Adrenal gland (tissue), 12 donors: ENCODE measurements around the gene ALDOA. TPM values are rescaled to one million over a fixed set of nuclear protein-coding genes. Genes with fewer than 3 reads are reported as not detected.
"Not testable (repeated sequence)": the region's sequence is repeated elsewhere in the genome, so short reads cannot be mapped to it uniquely, and the experiment has no call there.

ENCODE experiments used
- DNase-seq, 7 donors: peaks; one replicate each; pipeline ENCODE4 v3.0.0-alpha.2; 2019 to 2020
- H3K27ac ChIP-seq, 5 donors: fragments of 200-600 bp; sonication (generic) in 4 of 5; 1 replicate in 3 of 5; 2 replicates in 2 of 5; pipeline versions ENCODE4 v1.5.1 to v1.8.0; 2016 to 2020; ENCODE audit warnings: mild to moderate bottlenecking in 1 of 5
- H3K27me3 ChIP-seq: fragments of 200-600 bp; 2 replicates; pipeline ENCODE4 v1.8.0; 2021
- H3K36me3 ChIP-seq, 2 donors: fragments of 200-600 bp; replicated peaks in 1 of 2; 1 replicate in 1 of 2; 2 replicates in 1 of 2; pipeline versions ENCODE4 v1.5.1 to v1.8.0; 2018 to 2022
- H3K4me1 ChIP-seq, 2 donors: fragments of 200-600 bp; replicated peaks in 1 of 2; 1 replicate in 1 of 2; 2 replicates in 1 of 2; pipeline versions ENCODE4 v1.5.1 to v1.8.0; 2018 to 2021
- H3K4me3 ChIP-seq, 4 donors: fragments of 200-600 bp; sonication (generic) in 3 of 4; one replicate each; pipeline ENCODE4 v1.5.1; 2016 to 2018
- H3K9me3 ChIP-seq, 3 donors: fragments of 200-600 bp; sonication (generic) in 1 of 3; replicated peaks in 1 of 3; 1 replicate in 2 of 3; 2 replicates in 1 of 3; pipeline versions ENCODE4 v1.5.1 to v1.8.0; 2016 to 2021
- CTCF ChIP-seq, 6 experiments: fragments of 450-650 bp in 4 of 6; fragments of 200-600 bp in 2 of 6; sonication (generic) in 1 of 6; IDR thresholded peaks; 1 replicate in 5 of 6; 2 replicates in 1 of 6; pipeline versions ENCODE4 v1.5.1 to v1.8.0; 2016 to 2021; ENCODE audit warnings: antibody characterized with exemption in 6 of 6, mild to moderate bottlenecking in 2 of 6, moderate library complexity in 1 of 6
- POLR2A ChIP-seq, 2 donors: fragments of 450-650 bp; IDR thresholded peaks; one replicate each; pipeline ENCODE4 v1.6.1; 2017; ENCODE audit warnings: antibody characterized with exemption in 2 of 2, mild to moderate bottlenecking in 2 of 2, moderate library complexity in 1 of 2
- WGBS, 4 donors: extraction: QIAGEN DNeasy Blood & Tissue Kit in 2 of 4; methylation state at CpG; one replicate each; pipeline versions ENCODE4 v1.1.5 to v1.1.7; 2013 to 2017; 5-methylcytosine and 5-hydroxymethylcytosine counted together
- intact Hi-C, 2 donors: fragments of 100-400 bp; cut with DNase I; formaldehyde crosslinking; loops; one replicate each; pipeline versions ENCODE4 v1.14.1 to v1.15.0; 2022 to 2023
- polyA plus RNA-seq, 3 donors: library from polyadenylated mRNA; stranded (reverse); fragments of 200-250 nt in 2 of 3; fragments of 350-450 nt in 1 of 3; fragmentation: Illumina TruSeq in 1 of 3; extraction: RNeasy Lipid Tissue Mini Kit (QIAGEN cat#74804) in 1 of 3; gene quantifications; one replicate each; pipeline ENCODE4 v1.2.3, GENCODE V29; 2013 to 2014
- total RNA-seq, 9 donors: library from RNA; depleted of rRNA in 4 of 9; stranded (reverse); fragments of >200 nt in 4 of 9; fragments of 120-200 nt in 1 of 9; fragmentation: NEBNext Ultra II Directional in 1 of 9; extraction: Animal tissue kit (Norgen Biotek cat#: 25700) in 1 of 9; gene quantifications; one replicate each; pipeline versions ENCODE4 v1.1.0 to v1.2.4, GENCODE V29; 2013 to 2023
- donor health status: healthy with polysubstance abuse.
- donor health status: Bipolar disorder and iron deficiency.
- donor health status: DM: yes; HTN: yes; CAD: no.
- donor health status: DM: no; HTN: no; CAD: no.
- donor health status: DM: no; HTN: no; CAD: no.
- donor health status: DM: yes; HTN: yes; CAD: no.

The ALDOA gene
- total and polyA plus RNA-seq, 12 donors: 623 to 1,930 (median 1,345) TPM

- Histone ChIP-seq H3K4me1 (no peaks in the 10 kb centered on the region), H3K27me3 (no peaks in the 10 kb centered on the region), H3K4me3 (no peak overlapping the region), H3K9me3 (no peaks in the 10 kb centered on the region), H3K36me3 (no peaks in the 10 kb centered on the region), H3K27ac (no peak overlapping the region)
- 59 to 71% (median 63%) methylated on average over 5 of the region's 5 CpGs for WGBS, 4 donors
- no peak for DNase-seq
- intact Hi-C loops: no loop called here
- TF ChIP-seq POLR2A (IDR thresholded peaks at IDR 0.05): no peak
- TF ChIP-seq CTCF (IDR thresholded peaks at IDR 0.05): no peak
Observed at GRCh38 chr16:30040221-30040620, 25.3 kb upstream of the ALDOA start.

DNA sequence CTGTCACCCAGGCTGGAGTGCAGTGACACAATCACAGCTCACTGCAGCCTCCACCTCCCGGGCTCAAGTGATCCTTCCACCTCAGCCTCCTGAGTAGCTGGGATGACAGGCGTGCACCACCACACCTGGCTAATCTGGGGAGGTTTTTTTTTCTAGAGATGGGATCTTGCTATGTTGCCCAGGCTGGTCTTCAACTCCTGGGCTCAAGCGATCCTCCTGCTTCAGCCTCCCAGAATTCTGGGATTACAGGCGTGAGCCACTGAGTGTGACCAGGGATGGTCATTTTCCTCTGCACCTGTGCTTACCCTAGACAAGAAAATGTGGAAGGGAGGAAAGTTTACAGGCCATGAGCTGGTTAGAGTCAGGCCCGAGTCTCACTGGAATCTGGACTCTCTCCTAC is 24.9 kb upstream of the ALDOA start:
- 59 to 83% (median 81%) methylated on average over 5 of the region's 5 CpGs for WGBS, 4 donors
- H3K27ac ChIP-seq, H3K27me3 ChIP-seq, H3K4me1 ChIP-seq, H3K9me3 ChIP-seq, intact Hi-C loops, DNase-seq, H3K4me3 ChIP-seq, H3K36me3 ChIP-seq: not testable (repeated sequence)

DNA sequence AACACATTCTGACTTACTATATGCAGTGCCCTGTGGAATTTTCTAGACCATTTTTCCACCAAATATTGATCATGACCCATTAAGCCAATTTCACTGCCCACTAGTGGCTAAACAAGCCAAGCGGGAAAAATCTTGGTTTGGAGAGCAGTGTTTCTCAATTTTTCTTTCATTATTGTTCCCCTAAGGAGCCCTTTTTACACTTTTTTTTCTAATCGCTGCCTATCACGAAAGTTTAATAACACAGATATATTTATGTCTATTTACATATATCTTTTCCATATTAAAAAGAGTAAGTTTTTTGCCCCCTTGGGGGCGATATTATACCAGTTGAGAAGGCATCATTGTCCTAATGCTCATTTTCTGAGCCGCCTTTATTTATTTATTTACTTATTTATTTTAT is 23.7 kb upstream of the ALDOA start:
- intact Hi-C loops: no loop called here

GRCh38 chr16:30046178-30046577 is 19.4 kb upstream of the ALDOA start:
- no peaks in the 10 kb centered on the region for H3K36me3 ChIP-seq
- 65 to 82% (median 73%) methylated on average over 8 of the region's 8 CpGs for WGBS, 4 donors
- no peaks in the 10 kb centered on the region for H3K27me3 ChIP-seq
- no peaks in the 10 kb centered on the region for H3K4me1 ChIP-seq
- DNase-seq: no peak
- H3K4me3 ChIP-seq: no peak overlapping the region
- intact Hi-C loops: no loop called here
- TF ChIP-seq POLR2A (IDR thresholded peaks at IDR 0.05) (no peak), CTCF (IDR thresholded peaks at IDR 0.05) (no peak)
- no peaks in the 10 kb centered on the region for H3K9me3 ChIP-seq
- H3K27ac ChIP-seq: no peak overlapping the region

More for the DNA sequence above, 23.7 kb upstream of the ALDOA start:
- H3K4me1 ChIP-seq: no peaks in the 10 kb centered on the region
- no peaks in the 10 kb centered on the region for H3K27me3 ChIP-seq
- DNase-seq: peak in 1 of 7 donors; percentile 30
- no peaks in the 10 kb centered on the region for H3K9me3 ChIP-seq
- no peak overlapping the region for H3K27ac ChIP-seq
- 16 to 23% (median 21%) methylated on average over 5 of the region's 5 CpGs for WGBS, 4 donors
- no peaks in the 10 kb centered on the region for H3K36me3 ChIP-seq
- TF ChIP-seq CTCF (IDR thresholded peaks at IDR 0.05): peak in 5 of 6 experiments; percentile 17 to 57 (median 51)
- no peak for TF ChIP-seq POLR2A (IDR thresholded peaks at IDR 0.05)
- H3K4me3 ChIP-seq: no peak overlapping the region

GRCh38 chr16:30046588-30046987 is 19.0 kb upstream of the ALDOA start:
- H3K4me1 ChIP-seq: no peaks in the 10 kb centered on the region
- no peak for DNase-seq
- no peak overlapping the region for H3K27ac ChIP-seq
- intact Hi-C loops: no loop called here
- TF ChIP-seq CTCF (IDR thresholded peaks at IDR 0.05): no peak
- no peak for TF ChIP-seq POLR2A (IDR thresholded peaks at IDR 0.05)
- no peaks in the 10 kb centered on the region for H3K9me3 ChIP-seq
- H3K36me3 ChIP-seq: no peaks in the 10 kb centered on the region
- WGBS, 4 donors: 86 to 100% (median 93%) methylated on average over 1 of the region's 1 CpG
- H3K4me3 ChIP-seq: no peak overlapping the region
- H3K27me3 ChIP-seq: no peaks in the 10 kb centered on the region
